ENCODE results near the gene CHRNA5.
A peak's percentile ranks its signal among the peaks of the same experiment; 100 is the strongest.
"Not testable (repeated sequence)": the region's sequence is repeated elsewhere in the genome, so short reads cannot be mapped to it uniquely, and the experiment has no call there.

CHRNA5 gene

GRCh38 chr15:78565951-78566774 is 843 bp downstream of the CHRNA5 start:
- no peak for DNase-seq

GRCh38 chr15:78567531-78567930 is 2.2 kb downstream of the CHRNA5 start:
- no peak for DNase-seq

GRCh38 chr15:78570710-78571109 is 5.4 kb downstream of the CHRNA5 start:
- no peak for DNase-seq

GRCh38 chr15:78571382-78571781 is 6.1 kb downstream of the CHRNA5 start:
- no peak for DNase-seq

- no peak for DNase-seq
Measured at GRCh38 chr15:78573416-78573815, 8.1 kb downstream of the CHRNA5 start.

- DNase-seq: no peak
Measured at GRCh38 chr15:78574944-78575343, 9.6 kb downstream of the CHRNA5 start.

GRCh38 chr15:78597583-78597982 is 32.3 kb downstream of the CHRNA5 start:
- no peak for DNase-seq

- DNase-seq: no peak
Measured at GRCh38 chr15:78598348-78598747, 33.0 kb downstream of the CHRNA5 start.

GRCh38 chr15:78599189-78599588 is 33.9 kb downstream of the CHRNA5 start:
- no peak for DNase-seq

- no peak for DNase-seq
Measured at GRCh38 chr15:78603467-78603866, 38.1 kb downstream of the CHRNA5 start.

- DNase-seq: no peak
Measured at GRCh38 chr15:78604420-78604819, 39.1 kb downstream of the CHRNA5 start.

GRCh38 chr15:78605201-78605600 is 39.9 kb downstream of the CHRNA5 start:
- DNase-seq: no peak

GRCh38 chr15:78605680-78606079 is 40.4 kb downstream of the CHRNA5 start:
- no peak for DNase-seq

GRCh38 chr15:78609551-78609950 is 44.2 kb downstream of the CHRNA5 start:
- DNase-seq: not testable (repeated sequence)

- DNase-seq: no peak
Measured at GRCh38 chr15:78614021-78614420, 48.7 kb downstream of the CHRNA5 start.

- DNase-seq: no peak
Measured at GRCh38 chr15:78615151-78615589, 49.9 kb downstream of the CHRNA5 start.

- DNase-seq: no peak
Measured at GRCh38 chr15:78616506-78616905, 51.2 kb downstream of the CHRNA5 start.

GRCh38 chr15:78617076-78617475 is 51.8 kb downstream of the CHRNA5 start:
- no peak for DNase-seq

GRCh38 chr15:78617516-78617915 is 52.2 kb downstream of the CHRNA5 start:
- no peak for DNase-seq

GRCh38 chr15:78618064-78618463 is 52.7 kb downstream of the CHRNA5 start:
- DNase-seq: peak in 1 of 51 donors; percentile 31

- peak in 49 of 51 donors; percentile 2 to 99 (median 61) for DNase-seq
Measured at GRCh38 chr15:78618490-78618934, 53.2 kb downstream of the CHRNA5 start.

GRCh38 chr15:78619022-78619950 is 54.0 kb downstream of the CHRNA5 start:
- DNase-seq: no peak
